Skeletal muscle cell (primary cell): ENCODE data around the gene FBXO44.
A peak's percentile ranks its signal among the peaks of the same experiment; 100 is the strongest.

ENCODE experiments used
- DNase-seq: peaks from one replicate; pipeline ENCODE4 v3.0.0-alpha.2; 2010; ENCODE audit warnings: low read depth
- H3K4me3 ChIP-seq: 2 replicates; pipeline ENCODE4 v1.5.1; 2011; ENCODE audit warnings: low read depth, mild to moderate bottlenecking, control low read depth, low read length, moderate library complexity

FBXO44 gene

DNA sequence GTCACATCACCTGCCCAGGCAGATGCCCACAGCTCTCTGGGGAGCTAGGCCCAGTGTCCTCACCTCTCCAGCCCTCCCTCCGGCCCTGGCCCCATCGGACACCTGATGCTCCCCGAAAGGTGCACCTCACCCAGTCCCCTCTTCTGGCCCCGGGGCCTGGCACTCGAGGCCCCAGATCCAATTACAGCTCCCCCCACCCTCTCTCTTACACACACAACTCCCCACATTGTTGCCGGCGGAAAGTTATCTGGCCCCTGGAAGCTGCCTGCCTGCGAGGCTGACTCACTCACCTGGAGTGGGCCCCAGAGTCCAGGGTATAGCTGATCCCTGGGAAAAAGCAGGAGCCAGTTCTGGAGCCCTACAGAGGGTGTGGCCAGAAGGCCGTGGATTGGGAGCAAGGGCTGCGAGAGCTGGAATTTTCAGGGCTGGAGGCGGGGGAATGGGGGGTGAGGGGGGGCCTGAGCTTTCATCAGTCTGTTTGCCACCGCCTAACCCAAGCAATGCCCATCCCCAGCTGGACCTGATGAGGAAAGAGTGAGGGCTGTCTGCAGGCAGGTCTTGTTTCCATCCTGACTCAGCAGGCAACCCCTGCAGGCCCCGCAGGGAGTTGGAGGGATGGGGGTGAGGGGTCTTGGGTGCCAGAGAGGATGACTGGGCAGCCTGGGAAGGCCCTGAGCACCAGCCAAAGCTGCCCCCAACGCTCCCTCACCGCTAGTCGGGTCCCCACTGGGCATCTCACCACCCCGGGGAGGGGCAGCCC lies 1.4 kb upstream of the FBXO44 start:
- no peak overlapping the region for H3K4me3 ChIP-seq
- DNase-seq = no peak

DNA sequence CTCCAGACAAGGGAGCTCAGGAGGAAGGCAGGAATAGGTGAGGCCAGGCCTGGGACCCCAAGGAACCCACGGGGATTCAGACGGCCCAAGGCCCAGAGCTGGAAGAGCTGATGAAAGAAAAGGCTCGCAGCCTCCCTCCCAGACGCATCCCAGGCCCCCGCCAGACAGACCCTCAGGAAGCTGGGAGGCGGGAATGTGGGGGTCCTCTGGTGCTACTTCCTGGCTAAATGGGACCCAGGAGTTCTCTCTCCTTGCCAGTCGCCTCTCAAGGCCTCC lies 878 bp upstream of the FBXO44 start:
- peak overlapping the region; percentile 68 for H3K4me3 ChIP-seq
- DNase-seq = no peak

DNA sequence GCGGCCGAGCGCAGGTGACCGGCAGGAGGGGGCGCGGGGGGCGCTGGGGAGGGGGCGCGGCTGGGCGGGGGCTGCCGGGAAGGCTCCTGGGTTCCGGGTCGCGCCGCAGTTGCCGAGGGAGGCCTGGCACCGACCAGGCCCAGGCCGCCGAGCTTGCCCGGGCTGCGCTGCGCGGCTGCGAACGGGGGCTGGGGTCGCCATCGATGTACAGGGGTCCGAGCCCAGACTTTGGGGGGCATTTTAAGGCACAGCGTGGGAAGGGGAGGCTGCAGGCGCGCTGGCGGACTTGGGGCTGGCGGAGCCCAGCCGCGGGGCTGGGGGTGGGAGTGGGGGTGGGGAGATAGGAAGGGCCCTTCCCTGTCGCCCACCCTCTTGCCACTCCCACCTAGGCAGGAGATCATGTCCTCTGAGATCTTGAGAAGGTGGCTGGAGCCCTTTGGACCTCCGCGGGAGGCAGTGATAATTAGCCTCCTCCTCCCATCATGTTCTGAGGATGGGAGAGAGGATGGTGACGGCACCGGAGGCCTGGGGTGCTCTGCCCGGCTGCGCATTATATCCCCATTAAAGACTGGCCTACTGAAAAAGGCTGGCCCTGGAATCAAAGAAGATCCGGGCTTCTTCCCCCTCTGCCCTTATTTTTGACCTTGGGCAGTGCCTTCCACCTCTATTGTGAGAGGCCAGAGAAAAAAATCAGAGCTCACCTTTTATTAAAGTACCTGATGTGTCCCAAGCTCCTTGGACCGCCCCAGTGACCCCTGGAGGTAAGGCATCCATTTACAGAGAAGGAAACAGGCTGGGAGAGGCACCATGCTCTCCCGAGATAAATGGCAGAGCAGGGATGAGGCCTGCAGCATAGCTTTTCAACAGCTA lies 497 bp downstream of the FBXO44 start:
- no peak for DNase-seq
- peak overlapping the region; percentile 68 for H3K4me3 ChIP-seq

DNA sequence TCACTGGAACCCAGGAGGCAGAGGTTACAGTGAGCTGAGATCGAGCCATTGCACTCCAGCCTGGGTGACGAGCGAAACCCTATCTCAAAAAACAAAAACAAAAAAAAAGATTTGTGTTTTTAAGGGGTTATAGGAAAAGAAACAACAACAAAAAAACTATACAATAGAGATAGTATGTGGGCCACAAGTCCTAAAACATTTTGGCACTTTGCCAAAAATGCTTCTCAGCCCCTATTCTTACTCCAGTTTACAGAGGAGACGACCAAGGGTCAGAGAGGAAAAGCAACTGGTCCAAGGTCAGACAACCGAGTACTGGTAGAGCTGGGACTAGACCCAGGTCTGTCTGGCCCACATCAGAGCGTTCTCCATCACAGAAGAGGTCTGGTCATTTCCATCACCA lies 3.0 kb downstream of the FBXO44 start:
- no peak overlapping the region for H3K4me3 ChIP-seq
- no peak for DNase-seq

DNA sequence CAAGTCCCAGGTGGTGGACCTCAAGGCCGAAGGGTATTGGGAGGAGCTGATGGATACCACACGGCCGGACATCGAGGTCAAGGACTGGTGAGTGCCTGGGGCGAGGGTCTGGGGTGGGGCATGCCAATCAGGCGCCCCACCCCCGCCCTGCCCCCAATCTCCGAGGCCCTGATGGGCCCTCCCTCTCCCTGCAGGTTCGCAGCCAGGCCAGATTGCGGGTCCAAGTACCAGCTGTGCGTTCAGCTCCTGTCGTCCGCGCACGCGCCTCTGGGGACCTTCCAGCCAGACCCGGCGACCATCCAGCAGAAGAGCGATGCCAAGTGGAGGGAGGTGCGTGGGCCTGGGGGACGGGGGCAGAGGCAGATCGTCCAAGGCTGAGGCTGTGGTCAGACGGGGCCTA lies 3.9 kb downstream of the FBXO44 start:
- no peak overlapping the region for H3K4me3 ChIP-seq
- no peak for DNase-seq

DNA sequence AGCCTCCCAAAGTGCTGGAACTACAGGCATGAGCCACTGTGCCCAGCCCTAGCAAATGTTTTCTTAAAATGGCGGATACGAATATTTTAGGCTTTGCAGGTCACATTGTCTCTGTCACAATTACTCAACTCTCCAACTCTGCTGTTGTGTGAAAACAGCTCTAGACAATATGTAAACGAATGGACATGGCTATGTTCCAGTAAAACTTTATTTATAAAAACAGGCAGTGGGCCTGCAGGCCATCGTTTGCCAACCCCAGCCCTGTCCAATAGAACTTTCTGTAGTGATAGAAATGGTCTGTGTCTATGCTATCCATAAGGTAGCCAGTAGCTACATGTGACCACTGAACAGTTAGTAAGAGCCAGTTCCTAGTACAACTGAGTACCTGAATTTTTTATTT lies 5.1 kb downstream of the FBXO44 start:
- no peak for DNase-seq
- H3K4me3 ChIP-seq = no peak overlapping the region

DNA sequence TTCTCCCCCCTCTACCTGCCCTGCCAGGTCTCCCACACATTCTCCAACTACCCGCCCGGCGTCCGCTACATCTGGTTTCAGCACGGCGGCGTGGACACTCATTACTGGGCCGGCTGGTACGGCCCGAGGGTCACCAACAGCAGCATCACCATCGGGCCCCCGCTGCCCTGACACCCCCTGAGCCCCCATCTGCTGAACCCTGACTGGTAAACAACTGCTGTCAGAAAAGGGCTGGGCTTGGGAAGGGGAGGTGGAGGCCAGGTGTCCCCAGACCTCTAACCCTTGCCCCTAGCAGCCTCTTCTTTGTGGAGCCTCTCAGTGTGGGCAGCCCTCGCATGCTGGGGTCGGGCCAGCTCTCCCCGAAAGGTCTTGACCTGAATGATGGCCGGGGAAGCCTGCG lies 6.4 kb downstream of the FBXO44 start:
- H3K4me3 ChIP-seq = no peak overlapping the region

DNA sequence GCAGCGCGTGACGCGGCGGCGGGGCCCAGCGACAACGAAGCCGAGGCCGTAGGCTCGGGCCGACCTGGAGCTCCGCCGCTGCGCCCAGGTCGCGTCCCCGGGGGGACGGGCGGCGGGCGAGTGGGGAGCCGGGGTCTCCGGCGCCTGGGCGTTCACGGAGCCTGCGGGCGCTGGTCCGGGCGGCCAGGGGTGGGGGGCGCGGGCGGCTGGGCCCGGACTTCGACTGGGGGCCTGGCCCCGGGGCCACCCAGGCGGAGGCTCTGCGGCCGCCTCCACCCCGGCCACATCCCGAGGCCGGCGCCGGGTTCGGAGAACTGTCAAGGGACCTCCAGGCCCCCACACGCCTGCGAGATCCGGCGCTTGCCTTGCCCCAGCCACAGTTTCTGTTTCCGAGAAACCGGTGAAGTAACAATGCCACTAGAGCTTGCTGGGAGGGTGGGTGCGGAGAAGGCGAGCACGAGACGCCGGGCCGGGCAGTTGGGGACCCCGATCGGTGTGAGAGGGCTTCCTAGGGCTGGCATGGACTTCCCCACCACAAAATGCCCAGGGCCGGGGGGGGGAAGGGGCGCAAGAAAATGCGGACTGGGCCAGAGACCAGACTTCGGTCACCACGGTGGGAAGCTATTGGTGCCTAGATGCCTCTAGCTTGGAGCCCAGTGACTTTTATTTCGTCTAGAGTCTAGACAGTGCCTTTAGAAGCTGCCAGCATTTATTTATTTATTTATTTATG lies 9.8 kb downstream of the FBXO44 start:
- H3K4me3 ChIP-seq = peak overlapping the region; percentile 54
- no peak for DNase-seq

More for the DNA sequence above, 6.4 kb downstream of the FBXO44 start:
- DNase-seq = no peak

DNA sequence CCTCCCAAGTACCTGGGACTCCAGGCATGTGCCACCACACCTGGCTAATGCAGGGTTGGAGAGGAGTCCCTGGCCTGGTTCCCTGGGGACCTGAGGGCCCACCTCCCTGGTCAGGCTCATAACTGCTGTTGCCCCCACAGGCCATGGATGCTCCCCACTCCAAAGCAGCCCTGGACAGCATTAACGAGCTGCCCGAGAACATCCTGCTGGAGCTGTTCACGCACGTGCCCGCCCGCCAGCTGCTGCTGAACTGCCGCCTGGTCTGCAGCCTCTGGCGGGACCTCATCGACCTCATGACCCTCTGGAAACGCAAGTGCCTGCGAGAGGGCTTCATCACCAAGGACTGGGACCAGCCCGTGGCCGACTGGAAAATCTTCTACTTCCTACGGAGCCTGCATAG lies 13.8 kb downstream of the FBXO44 start:
- no peak for DNase-seq
- no peak overlapping the region for H3K4me3 ChIP-seq

DNA sequence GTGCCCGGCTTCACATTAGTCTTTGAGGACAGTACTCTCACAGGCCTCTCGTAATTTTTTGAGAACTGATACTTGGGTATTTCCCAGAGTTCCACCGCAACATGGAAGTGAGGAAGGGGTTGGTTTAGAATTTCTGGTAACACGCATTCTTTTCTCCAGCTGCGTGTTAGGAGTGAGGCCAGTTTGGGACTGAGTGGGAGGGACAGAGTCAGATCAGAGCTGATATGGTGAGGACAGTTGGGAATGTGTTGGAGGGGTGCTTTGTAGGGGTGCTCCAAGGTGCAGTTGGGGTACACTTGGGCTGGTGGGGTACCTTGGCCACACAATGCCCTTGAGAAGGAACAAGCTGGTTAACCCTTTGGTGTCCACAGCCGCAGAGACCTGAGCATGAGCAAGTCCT lies 16.1 kb downstream of the FBXO44 start:
- DNase-seq = no peak
- H3K4me3 ChIP-seq = no peak overlapping the region

DNA sequence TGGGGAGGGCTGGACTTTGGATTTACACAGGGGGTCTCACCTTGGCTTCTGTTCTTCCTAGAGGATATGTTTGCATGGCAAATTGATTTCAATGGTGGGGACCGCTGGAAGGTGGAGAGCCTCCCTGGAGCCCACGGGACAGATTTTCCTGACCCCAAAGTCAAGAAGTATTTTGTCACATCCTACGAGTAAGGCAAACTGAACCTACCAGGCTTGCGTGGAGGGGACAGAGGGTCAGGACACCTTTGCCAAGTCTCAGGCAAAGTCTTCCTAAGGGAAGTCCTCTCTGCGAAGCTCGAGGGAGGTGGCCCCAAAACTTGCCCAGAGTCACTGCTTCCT lies 16.5 kb downstream of the FBXO44 start:
- no peak for DNase-seq
- H3K4me3 ChIP-seq = no peak overlapping the region

DNA sequence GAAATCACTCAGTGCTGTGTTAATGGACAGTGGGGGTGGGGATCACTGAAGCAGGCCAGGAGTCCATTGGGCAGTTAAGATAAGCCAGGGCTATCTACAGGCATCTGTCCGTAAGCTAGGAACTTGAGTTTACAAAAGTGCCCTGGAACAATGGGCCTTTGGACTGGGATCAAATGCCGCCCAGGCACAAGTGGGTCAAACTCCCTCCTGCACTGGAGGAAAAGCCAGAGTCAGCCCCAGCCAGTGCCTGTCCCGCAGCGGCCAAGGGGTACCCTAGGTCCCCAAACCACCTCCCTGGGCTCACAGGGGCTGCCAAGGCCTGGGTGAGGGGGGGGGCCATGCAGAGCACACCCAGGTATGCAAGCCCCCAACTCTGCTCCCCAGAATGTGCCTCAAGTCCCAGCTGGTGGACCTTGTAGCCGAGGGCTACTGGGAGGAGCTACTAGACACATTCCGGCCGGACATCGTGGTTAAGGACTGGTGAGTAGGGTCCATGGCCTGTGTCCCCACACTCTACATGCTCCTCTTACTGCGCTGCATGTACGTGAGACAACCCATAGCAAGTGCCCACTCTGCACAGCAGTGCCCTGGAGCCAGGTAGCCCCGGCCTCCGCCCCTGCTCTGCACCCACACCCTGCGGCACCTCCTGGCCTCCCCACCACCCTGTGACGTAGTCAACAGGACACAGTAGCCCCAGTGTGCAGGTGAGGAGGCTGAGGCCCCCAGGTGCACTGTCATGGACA lies 17.0 kb downstream of the FBXO44 start:
- no peak for DNase-seq
- H3K4me3 ChIP-seq = no peak overlapping the region

DNA sequence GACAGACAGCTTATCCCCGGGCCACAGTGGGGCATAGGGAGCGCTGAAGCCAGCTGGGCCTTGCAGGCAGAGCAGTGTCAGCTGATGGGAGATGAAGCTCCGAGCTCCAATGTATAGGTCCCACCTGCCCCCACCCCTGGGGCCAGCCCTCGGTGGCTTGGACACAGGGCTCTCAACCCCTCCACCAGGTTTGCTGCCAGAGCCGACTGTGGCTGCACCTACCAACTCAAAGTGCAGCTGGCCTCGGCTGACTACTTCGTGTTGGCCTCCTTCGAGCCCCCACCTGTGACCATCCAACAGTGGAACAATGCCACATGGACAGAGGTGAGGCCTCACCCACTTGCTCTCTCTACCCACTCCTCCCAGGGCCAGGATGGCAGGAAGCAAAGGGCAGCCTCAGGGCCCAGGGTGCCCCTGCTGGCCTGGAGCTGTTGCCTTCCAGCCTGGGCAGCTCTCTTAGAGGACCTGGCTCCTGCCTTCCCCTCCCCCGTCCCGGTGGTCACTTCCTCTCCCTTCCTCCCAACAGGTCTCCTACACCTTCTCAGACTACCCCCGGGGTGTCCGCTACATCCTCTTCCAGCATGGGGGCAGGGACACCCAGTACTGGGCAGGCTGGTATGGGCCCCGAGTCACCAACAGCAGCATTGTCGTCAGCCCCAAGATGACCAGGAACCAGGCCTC lies 18.6 kb downstream of the FBXO44 start:
- DNase-seq = no peak
- no peak overlapping the region for H3K4me3 ChIP-seq

DNA sequence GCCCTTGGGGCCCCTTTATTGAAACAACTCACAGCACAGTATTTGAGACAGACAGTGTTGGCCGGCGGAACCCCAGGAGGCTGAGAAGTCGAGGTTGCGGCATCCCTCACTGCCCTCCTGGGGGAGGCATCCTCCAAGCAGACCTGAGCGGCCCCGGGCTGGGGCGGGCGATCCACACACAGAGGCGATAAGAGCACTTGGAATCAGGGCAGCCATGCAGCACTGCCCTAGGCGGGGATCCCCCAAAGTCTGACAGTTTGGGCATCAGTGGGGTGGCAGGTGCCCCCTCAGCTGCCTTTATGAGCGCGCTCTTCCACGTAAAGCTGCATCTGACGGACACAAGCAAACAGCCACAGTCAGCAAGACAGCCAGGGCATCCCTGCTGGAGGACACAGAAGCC lies 19.8 kb downstream of the FBXO44 start:
- no peak overlapping the region for H3K4me3 ChIP-seq
- DNase-seq = no peak

DNA sequence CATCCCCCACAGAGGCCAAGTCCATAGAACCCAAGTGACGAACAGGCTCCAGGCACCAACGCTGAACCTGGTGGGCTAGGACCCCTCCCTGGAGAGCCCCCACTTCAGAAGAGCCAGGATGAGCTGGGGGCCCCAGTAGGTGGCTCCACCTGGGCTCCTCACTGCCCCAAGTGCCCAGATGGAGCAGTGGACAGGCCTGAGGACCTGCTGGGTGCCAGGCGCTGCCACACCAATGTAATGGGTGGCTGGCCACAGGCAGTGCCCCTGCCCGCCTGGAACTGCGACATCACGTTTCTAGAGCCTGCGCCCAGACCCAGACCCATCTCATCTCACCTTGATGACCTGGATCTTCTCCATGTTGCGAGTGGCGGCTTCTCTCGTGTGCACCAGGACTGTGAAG lies 20.6 kb downstream of the FBXO44 start:
- DNase-seq = no peak
- H3K4me3 ChIP-seq = no peak overlapping the region

DNA sequence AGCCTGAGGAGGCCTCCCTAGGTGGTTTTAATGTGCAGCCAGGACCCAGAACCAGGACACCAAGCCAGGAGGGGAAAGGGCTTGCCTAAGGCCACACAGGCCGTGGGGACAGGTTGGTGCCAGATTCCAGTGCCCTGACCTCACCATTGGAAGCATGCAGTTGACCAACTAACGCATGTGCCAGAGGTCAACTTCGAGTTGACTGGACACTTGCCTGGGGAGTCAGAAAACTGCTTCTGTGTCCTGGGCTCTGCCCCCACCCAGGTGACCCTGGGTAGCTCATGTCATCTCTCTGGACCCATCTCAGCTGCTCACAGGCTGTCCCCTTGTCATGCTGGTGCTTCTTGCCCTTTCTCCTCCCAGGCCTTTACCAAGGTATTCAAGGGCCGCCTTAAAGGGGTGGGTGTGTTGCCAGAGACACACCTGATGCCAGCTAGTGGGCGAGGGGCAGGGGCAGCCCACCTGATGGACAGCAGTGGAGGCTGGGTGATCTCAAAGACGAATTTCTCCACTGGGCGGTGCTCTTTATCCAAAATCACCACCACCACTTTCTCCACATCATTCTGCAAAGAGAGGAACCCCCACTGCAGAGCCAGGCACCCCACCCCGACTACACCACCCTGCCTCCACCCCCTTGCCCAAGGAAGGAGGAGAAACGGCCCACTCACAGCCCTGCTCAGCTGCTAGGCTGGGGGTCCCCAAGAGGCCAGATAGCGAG lies 21.9 kb downstream of the FBXO44 start:
- DNase-seq = no peak
- H3K4me3 ChIP-seq = no peak overlapping the region

DNA sequence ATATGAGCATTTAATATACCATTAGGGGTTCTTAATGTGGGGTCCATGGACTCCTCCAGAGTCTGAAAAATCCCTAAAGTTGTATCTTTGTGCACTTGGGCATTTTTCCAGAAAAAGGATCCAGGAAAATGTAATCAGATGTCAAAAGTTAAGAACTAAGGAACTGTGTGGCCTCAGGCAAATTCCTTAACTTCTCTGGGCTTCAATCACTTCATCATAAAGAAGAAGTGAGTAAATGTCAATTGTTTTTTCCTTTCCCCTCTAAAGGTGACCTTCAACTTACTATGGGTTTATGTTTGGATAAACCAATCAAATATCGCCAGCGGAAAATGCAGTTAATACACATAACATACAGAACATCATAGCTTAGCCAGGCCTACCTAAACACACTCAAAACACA lies 23.8 kb downstream of the FBXO44 start:
- no peak overlapping the region for H3K4me3 ChIP-seq

DNA sequence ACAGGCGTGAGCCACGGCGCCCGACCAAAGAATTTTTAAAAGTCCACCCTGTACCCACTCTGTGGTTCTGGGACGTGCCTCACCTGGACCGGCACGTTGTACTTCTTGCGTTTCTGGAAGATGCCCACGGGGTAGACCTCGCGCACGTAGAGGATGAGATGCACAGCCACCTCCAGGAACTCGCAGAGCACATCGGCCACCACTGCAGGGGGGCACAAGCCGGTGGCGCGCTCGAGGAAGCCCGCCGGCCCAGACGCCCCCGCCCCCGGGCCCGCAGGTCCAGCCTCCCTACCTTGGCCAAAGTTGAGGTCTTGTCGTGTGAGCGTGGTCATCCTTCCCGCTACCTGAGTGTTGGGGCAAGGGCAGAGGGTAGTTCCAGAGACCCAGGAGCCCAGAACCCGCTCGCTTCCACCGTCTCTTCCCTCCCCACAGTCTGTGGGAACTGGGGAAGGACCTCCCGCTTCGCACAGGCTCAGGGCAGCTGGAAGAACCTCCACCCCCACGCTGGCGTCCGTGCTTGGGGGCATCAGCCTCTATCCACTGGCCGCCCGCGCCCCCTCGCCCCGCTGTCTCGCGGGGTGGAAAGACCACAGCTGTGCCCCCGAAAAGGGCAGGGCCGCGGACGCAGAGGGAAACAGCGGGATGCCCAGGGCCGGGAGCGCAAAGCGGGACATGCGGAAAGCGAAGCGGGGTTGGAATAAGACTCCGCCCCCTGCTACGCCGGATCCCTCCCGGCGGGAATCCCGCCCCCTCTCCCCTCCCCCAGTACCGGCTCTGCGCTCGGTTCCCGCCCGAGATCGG lies 25.8 kb downstream of the FBXO44 start:
- DNase-seq = no peak
- peak overlapping the region; percentile 67 for H3K4me3 ChIP-seq

More for the DNA sequence above, 23.8 kb downstream of the FBXO44 start:
- DNase-seq = no peak
